GM18505 (cell line): Measurements from ENCODE around the gene PTPRC.

Experiments
- ATAC-seq: cut with Tn5 transposase; IDR thresholded peaks from one replicate; pipeline ENCODE4 v1.9.1; 2021; ENCODE audit not compliant: unreplicated experiment
- POLR2A ChIP-seq: IDR thresholded peaks from 4 replicates; pipeline ENCODE4 v1.6.1; 2011; ENCODE audit warnings: borderline replicate concordance; ENCODE audit not compliant: insufficient read depth, insufficient read length; ENCODE audit errors: extremely low read depth

Gene PTPRC

DNA sequence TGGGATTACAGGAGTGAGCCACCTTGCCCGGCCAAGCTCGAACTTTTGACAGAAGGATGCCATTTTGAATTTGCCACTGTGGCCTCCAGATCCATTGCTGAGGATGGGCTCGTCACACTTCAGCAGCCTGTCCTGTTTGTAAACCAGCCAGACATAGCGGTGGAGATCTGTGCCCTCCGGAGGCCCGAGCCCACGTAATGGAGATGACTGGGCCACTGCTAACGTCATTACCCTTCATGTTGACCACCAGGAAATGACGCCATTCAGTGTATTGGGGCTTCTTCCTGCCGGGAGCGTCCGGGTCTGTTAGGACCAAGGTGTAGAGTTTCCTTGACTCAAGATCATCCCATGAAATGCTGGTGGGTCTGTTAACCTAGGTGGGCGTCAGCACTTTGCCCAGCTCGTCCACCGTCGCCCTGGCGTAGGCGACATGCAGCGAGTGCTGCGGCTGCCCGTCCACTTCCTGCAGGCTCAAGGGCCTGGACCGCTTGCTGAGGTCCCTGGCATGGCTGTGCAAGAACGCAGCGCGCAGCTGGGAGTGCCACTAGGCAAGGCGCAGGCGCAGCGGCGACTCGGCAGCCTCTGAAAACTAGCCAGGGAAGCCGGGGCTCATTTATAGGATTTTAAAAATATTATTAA is 40.8 kb downstream of the PTPRC start:
- TF ChIP-seq POLR2A, result no peak
- no peak for ATAC-seq

DNA sequence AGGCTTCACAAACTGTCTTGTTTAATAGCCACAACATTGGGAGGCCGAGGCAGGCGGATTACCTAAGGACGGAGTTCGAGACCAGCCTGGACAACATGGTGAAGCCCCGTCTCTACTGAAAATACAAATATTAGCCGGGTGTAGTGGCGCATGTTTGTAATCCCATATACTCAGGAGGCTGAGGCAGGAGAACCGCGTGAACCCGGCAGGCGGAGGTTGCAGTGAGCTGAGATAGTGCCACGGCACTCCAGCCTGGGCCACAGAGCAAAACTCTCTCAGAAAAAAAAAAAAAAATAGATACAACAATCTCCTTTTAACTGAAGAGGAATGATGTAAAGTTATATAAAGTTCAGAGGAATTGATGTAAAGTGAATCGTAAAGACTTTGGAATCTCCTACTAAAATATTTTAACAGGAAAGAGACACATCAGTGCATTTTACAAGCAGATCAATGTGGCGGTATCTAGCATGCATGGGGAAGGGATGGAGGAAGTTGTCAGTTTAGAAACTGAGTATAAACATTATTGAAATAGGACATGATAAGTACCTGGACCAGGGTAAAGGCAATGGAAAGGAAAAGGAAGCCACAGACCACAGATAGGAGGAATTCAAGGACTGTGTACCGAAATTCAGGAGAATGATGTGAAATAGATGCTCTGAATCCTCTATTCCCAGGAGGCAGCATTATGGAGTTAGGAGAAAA is 41.5 kb downstream of the PTPRC start:
- ATAC-seq, result no peak
- no peak for TF ChIP-seq POLR2A

DNA sequence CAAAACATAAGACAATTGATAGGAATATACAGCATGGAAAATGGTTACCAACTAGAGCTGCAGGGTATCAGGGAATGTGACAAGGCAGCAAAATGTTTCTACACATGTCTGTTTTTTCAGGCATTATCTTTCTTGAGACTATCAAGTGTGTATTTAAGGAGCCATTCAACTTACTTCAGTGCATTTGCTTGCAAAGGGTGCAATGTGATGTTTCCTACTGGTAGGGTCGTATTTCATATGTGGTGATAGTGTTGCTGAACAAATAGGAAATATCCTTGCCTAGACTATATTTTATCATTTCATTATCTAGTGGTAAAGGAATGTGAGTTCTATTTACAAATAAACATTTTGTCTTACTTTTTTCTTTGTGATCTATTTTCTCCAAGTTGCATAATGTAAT is 42.4 kb downstream of the PTPRC start:
- no peak for ATAC-seq

DNA sequence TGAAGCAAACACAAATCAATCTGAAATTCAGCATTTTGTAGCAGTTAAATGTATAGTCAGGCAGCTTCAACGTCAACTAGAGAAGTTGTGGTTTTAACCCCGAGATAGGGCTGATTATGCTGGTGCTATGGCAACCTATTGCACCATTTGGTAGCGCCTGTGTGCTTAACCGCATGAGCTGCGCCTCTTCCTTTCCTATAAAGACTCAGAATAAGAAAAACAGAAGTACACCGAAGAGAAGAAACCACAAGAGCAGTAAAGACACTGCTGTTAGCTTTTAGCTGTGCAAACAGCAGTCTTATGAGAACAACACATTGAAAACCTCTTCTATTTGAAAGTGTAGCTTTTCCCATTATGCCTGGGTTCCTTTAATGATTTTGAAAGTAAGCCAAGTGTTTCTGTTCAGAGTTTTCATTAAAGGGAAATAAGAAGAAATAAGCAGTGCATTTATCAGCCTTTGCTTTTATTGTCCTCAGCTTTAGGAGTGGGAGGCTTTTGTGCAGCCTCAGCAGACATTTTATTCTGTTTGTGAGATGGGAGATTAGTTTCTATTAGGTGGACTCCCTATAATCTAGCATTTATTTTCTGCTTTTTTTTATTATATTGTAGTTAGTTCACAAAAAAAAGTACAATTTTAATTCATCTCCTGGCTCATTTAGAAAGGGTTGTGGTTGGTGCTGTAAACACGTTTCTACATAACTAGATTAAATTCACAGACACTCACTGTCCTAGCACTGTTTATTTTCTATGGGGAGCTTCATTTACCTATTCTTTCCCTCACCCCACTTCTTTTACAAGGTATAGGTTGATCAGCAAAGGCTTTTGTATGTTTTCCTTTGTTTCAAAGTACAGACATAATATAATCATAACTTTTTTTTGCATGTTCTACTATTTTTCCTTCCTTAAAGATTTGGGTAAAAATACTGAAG is 43.3 kb downstream of the PTPRC start:
- ATAC-seq, result peak; percentile 95
- no peak for TF ChIP-seq POLR2A

More for the DNA sequence above, 42.4 kb downstream of the PTPRC start:
- TF ChIP-seq POLR2A, result no peak

DNA sequence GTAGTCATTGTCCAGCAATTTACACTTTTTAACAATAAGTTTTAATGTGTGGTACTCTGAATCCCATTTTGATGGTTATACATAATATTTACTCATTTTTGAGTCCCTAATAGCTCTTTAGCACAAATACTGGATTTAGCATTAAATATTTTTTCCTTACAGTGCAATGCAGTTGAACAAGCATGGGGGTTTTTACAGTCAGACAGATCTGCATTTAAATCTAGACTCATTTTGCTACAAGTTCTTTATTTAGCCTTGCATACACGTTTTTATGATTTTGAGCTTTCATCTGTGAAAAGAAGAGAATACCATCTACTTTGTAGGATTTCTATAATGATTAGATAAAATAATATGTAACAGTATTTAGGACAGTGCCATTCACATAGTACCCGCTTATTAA is 44.0 kb downstream of the PTPRC start:
- no peak for ATAC-seq

GRCh38 chr1:198683449-198683848 is 44.6 kb downstream of the PTPRC start:
- ATAC-seq, result no peak
- no peak for TF ChIP-seq POLR2A

More for the DNA sequence above, 44.0 kb downstream of the PTPRC start:
- no peak for TF ChIP-seq POLR2A

GRCh38 chr1:198686069-198686728 is 47.4 kb downstream of the PTPRC start:
- no peak for ATAC-seq
- TF ChIP-seq POLR2A, result no peak

GRCh38 chr1:198687429-198687828 is 48.6 kb downstream of the PTPRC start:
- TF ChIP-seq POLR2A, result no peak
- no peak for ATAC-seq

DNA sequence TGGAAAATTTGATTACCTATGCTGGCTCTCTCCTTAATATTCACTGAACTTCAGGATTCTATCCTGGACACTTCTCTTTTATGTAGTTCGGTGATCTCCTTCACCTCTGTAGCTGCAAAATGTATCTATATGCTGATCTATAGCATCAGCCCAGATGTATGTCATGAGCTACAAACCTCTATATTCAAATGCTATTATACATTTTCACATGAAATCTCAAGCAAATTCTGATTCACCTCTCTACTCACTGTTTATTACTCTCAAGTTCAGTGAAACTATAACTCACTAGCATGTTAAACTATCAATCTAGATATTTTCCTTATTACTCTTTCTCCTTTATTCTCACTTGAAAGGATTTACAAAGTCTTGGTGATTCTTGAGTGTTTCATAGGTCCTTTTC is 52.2 kb downstream of the PTPRC start:
- ATAC-seq, result no peak
- no peak for TF ChIP-seq POLR2A

DNA sequence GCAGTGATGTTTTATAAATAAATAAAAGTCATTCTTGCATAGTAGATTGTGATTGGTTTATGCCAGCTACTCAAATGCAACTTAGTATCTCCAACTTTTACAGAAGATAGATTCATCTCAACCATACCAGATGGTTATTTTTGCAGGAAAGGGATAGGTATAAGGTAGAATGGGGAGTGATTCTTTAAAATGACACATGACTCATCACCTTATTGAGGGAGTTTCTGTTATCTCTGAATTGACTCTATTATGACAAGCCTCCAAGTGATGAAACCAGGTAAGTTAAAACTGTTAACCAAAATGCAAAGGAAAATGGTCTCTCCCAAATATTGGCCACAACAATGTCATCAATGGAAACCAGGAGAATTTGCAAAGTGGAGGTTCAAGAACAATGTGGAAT is 54.5 kb downstream of the PTPRC start:
- TF ChIP-seq POLR2A, result no peak
- ATAC-seq, result no peak

DNA sequence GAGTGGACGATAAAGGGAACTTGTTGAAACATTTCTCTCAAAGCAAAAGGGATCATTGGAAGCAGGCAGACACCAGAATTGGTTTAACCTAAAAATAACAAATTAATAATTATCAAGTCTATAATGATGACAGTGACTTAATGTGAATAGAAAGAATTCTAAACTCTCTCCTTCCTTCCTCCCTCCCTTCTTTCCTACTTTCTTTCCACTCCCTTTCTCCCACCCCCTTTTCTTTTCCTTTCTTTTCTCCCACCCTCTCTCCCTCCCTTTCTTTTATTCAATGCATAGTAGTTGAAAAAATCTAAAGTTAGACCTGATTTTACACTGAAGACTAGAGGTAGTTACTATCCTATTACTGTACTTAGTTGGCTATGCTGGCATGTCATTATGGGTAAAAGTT is 55.7 kb downstream of the PTPRC start:
- ATAC-seq, result no peak
- TF ChIP-seq POLR2A, result no peak

DNA sequence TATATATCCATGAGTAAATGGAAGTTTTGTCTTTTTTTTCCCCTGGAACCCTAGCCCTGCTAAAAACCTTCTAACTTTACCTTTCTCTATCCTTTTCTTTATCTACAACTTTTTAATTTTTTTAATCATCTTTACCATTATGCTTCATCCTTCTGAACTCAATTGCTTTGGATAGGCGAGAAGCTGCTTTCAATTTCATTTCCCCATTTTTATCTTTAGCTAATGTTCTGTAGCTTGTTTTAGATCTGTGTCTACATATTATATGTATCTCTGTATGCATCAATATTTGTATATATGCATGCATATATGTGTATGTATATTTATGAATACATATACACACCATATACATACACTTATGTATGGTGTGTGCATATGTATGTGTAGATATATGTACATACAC is 57.4 kb downstream of the PTPRC start:
- no peak for TF ChIP-seq POLR2A
- peak; percentile 77 for ATAC-seq
